NCI-H345 treated with DMSO at 0.1 percent for 48 hours (cell line): ENCODE measurements around the gene FGF14.

ENCODE experiments used
- DNase-seq: peaks from one replicate; lab custom pipeline; 2025; ENCODE audit not compliant: unreplicated experiment; lab: John Stamatoyannopoulos, UW

FGF14 gene

DNA sequence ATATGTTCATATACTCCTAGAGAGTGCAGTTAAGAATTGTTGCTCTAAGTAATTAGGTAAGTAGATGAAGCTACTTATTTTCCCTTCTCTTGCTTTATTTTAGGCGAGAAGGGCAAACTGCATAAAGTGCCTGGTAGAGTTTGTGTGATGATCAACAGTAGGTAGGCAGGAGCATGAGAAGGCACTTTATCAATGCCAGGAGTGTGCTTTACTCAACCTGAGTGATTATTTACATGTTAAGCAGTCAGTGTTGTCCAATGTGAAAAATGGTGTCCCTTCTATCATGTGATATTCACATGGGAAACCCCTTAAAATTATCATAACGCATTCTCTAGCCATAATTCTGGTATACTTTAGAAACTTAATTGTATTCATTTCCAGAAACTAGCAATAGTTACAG lies 655.3 kb downstream of the FGF14 start:
- no peak for DNase-seq

DNA sequence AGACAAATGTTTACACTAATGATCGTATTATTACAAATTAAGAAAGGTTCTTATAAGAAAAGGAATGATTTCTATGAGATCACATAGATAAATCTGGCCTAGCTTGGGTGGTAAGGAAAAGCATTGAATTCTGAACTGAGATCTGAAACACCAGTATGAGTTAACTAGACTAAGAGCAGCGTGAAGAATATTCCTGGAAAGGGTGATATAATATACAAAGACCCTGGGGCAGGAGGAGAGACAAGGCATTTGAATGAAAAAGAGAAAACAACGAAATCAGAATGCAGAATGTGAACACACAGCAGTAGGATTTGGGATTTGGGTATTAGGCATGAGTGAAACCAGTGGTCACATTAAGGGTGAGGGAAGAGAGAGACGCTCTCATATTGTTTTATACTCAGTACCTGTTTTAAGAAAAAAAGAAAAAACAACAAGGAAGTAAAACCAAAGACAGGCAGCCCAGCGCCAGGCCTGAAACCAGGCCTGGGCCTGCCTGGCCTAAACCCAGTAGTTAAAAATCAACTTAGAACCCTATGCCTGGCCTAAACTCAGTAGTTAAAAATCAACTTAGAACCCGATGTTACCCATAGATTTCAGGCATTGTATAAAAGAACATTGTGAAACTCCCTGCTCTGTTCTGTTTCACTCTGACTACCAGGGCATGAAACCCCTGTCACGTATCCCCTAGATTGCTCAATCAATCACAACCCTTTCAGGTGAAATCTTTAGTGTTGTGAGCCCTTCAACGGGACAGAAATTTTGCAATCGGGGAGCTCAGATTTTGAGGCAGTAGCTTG lies 662.3 kb downstream of the FGF14 start:
- no peak for DNase-seq

DNA sequence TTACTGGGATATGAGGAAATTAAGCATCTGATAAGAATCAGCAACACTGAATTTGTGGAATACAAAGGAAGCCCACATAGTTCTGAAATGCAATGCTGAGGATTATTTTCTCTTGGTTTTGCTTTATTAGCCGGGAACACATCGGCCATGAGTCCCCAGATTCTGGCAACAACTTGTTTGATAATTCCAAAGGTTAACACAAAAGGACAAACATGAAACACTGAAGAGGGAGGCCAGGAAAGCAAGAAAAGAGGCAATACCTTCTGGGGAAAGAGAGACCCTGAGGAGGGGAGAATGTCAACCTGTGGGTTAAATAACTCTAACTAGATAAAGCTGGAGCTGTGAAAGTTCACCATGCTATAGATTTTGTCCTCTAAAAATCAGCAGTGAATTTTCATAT lies 663.5 kb downstream of the FGF14 start:
- no peak for DNase-seq

DNA sequence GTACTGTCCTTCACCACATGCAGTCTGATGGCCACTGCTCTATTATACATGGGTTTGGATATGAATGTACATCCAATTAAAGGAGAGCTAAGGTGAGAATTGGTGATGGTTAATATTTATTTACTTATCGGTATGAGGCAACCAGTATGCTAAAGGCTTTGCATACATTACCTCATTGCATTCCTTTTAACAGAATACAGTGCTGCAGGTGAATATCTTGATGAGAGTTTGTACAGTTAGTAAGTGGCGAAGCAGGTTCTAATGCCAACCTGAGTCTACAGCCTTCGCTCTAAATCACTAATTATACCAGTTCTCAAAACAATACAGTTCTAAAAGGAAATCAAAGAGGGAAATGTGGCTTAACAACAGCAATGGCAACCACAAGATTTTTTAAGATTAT lies 665.3 kb downstream of the FGF14 start:
- DNase-seq: no peak

DNA sequence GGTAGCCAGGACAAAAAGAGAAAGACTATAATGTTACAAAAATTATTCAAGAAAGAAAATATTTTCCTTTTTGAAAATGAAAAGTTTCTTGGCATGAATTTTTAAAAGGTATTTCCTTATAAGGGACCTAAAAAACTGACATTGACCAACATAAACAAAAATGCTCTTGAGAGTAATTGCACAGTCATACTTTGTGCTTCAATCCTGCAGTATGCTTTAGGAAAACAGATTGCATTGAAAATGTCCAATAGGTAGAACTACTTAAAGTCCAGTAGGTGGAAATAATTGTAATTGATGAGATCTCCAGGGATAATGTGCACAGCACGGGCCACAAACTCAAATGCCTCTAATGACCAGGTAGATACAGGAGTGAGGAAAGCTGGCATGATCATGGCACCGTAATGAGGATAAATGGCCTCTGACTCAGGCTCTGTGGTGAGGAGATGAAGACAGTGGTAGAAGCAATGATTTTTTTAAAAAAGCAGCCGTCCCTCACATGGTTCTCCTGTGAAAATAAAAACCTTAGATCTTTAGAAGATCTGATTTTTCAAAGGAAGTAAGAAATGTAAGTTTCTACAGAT lies 671.3 kb downstream of the FGF14 start:
- DNase-seq: no peak

DNA sequence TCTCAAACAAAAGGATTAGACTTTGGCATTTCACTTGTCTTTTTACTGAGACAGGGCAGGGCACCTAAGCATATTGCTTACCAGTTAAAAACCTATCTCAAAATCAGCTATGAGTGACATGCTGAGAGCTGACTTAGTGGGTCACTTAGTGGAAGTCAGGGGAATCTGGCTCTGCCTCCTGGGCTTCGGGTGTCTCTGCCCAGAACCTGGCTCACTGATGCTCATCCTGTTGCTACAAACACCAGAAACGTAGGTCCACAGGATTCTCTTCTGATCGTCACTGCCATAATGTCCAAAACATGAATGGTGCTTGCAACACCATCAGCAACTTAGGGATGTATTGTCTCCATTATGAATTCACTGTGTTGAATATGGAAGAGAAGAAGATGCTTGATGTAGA lies 673.2 kb downstream of the FGF14 start:
- no peak for DNase-seq

DNA sequence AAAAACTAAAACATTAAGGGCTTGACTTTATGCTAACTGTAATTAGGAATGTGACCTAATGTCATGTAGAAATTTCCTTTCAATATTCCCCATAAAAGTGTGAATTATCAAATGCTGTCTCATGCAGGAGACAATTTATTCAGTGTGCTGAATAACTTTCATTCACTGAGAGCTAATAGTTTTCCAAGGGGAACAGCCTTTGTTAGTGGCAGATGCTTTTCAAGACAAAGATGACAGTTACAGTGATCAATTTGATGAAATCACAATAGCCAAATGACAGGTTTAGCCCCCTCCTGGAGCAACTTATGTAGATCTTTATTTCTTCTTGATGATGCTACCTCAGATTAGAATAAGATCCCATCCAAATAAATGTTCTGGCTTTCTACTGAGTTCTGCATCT lies 673.8 kb downstream of the FGF14 start:
- no peak for DNase-seq

DNA sequence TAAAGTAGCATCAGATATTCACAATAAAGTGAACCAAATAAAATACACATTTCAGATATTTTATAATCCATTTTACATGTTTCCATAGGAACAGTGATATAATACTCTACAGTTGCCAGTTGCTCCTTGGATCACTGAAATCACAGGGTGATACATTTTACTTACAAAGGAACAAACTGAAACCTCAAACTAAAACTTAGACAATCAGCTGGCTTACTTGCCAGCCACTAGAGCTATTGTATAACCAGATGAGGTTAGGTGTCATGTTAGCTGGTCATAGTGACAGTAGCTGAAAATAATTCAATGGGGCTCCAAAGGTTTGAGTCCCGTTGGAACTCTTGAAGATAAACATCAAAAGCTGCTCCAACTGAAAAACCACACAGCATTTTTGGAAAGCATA lies 674.7 kb downstream of the FGF14 start:
- no peak for DNase-seq

DNA sequence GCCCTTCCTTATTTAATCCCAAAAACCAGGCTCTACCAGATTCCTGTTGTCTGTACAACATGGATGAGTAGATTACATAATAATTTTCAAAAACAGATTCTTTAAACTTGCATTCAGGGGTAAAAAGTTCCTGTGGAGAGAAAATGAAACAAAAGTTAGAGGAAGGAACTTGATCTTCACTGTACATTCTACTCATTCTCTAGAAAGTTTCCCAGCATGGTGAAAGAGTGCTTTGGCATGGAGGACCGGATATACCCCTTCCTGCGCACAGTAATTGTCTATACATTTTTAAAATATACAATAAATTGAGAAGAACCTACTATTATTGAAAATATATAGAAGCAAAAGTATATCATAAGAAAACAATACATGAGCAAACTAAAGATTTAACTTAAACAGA lies 675.2 kb downstream of the FGF14 start:
- DNase-seq: no peak

DNA sequence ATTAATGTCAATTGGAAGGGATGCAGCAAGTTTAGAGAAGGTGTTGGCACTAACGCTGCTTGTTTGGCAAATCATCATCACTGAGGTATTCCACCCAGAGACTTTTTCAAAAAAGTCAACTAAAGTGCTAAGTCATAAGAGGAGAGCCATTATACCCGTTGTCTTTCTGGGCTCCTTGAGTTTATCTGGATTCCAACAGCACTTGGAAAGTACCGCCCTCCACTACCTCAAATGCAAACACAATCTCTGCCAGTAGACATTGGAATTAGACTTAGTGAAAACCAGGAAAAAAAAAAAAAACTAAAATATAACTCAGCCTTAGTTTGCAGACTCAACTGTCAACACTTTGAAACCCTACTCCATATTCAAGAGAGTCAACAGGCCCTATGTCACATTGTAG lies 683.4 kb downstream of the FGF14 start:
- no peak for DNase-seq

DNA sequence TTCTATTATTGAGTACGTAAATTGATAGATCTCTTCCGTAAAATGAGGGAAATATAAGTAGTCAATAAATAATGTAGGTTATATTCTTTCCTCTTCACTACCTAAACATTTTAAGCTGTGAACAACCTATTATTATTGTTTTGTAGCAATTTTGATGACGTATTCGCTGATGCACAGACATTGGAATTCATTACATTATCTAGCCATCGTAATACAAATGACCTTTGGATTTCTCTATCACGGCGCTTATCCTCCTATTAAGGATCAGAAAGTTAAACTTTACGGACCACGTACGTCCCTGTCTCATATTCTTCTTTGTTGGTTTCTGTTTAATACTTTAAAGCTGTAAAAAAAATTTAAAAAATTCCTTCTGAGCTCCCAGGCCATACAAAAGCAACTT lies 684.5 kb downstream of the FGF14 start:
- no peak for DNase-seq

DNA sequence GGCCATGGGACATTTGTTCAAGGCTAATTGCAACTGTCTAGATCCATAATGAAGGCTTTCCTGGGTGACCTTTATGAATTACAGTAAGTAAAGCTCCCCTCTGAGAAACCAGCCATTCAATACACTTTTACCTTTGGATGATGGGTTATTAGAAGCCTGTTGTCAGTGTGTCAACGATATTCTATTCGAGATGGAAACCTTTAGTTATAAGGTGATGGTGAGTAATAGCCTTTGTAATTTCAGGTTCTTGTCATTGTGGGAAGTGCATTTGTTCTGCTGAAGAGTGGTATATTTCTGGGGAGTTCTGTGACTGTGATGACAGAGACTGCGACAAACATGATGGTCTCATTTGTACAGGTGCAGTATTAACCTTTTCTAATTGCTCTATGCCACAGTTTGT lies 687.7 kb downstream of the FGF14 start:
- no peak for DNase-seq

DNA sequence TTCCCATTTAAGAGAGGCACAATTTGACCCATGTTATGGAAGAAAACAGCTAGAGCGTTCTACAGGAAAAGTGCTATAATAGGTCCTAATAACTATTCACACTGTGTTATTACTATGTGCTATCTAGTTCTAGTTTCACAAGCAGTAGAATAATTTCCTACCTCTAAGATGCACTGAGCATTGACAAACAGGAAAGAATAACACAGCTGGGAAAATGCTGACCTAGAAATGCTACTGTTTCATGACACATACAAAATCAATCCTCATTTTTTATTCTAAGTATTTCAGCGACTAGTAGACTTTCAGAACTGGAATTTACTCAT lies 689.9 kb downstream of the FGF14 start:
- no peak for DNase-seq

DNA sequence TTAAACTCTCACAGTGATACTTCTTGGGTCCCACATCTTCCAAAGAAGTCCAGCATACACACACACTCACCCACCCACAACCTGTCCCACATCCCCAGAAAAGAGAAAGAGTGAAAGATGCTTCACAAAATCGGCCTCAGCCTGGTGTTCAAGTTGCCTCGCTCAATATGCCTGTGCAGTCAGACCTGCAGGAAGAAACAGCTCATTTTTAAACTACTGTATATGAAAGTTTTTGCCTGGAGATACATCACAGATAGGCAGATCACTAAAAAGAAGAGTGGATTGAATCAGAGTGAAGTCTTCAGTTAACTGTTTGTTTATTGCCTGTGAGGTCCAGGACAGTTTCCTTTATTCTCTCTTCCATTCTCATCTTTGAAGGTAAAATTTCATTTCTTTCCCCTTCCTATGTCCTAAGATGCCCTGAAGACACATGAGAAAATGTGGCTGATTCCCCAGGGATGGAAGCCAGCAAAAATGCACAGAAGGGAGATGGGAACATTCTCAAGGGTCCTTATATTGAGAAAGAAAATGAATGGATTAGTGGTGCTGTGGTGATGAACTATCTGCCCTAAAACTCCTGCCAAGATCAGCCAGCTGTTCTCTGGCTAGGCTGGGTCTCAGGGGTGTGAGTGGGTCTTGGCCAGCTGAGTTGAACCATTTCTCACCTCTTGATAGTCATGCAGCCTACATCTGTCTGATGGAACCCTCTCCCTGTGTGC lies 690.4 kb downstream of the FGF14 start:
- DNase-seq: no peak

DNA sequence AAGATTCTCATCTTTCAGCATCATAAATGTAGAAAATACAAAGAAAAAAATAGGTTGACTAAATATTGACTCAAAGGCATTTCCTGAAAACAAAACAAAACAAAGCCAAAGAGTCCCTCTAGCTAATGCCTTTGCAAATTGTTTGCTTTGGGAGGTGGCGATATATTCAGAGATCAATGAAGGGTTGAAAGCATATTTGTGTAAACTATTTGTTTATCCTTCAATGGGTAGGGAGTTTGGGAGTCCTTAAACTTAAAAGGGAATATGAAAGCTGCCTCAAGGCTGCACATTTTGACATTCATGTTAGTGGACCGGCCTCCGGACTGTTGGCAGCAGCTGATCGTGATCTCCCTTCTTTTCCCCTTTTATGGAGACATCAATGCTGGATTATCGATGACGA lies 691.9 kb downstream of the FGF14 start:
- no peak for DNase-seq

DNA sequence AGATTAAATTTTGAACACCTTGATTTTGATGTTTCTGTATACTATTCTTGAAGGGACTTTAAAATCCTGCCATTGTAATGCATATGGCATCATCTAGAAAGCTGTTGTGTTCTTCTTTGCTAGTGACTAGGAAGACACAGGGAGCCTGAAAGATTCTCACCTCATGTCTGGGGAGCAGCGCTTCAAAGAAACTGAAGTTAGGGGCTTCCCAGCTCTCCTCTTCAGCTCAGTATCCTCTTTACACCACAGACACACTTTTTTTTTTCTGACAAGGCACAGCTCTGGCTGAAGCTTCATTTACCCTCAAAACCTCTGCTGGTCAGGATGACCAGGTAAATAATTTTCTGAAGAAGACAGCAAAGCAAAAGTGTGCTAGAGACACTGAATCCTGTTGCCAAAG lies 693.7 kb downstream of the FGF14 start:
- no peak for DNase-seq

DNA sequence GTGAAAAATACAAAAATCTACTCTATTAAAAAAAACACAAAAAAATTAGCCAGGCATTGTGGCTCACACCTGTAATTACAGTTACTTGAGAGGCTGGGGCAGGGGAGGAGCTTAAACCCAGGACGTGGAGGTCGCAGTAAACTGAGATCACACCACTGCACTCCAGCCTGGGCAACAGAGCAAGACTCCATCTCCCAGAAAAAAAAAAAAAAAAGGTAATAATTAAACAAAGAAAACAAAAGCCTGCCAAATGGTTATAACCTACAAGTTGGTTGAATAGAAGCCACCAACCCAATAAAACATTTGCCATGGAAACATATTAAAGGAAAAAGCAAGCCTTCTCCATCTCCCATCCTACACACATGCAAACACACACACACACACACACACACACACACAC lies 694.2 kb downstream of the FGF14 start:
- no peak for DNase-seq

DNA sequence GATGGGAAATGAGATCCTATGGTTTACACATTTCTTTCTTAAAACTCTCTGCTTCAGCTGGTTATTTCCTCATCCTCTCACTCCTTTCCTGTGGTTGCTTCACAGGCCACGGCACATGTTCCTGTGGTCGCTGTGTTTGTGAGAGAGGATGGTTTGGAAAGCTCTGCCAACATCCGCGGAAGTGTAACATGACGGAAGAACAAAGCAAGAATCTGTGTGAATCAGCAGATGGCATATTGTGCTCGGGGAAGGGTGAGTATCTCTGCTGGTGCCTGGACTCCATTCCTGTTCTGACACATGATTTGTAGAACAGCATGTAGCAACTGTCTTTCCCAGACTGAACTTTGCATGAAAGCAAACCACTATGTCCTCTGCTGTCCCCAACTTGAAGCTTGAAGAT lies 695.2 kb downstream of the FGF14 start:
- DNase-seq: no peak

DNA sequence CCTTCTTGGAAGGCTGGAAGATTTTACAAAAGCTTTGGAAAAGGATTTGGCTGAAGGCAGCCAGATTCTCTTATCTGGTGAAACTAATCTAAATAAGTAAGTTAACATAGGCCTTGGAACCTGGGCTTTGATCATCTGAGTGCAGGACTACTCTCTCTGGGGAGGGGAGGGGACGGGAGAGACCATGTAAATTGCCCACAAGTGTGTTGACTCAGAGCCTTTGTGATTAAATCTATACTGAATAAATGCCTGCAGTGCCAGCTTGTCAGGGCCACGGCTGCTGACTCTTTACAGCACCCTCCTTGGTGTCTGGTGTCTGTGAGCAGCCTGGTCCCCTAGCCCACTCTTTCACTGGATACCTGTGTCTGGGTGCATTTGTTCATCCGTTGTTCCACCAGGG lies 698.0 kb downstream of the FGF14 start:
- no peak for DNase-seq

DNA sequence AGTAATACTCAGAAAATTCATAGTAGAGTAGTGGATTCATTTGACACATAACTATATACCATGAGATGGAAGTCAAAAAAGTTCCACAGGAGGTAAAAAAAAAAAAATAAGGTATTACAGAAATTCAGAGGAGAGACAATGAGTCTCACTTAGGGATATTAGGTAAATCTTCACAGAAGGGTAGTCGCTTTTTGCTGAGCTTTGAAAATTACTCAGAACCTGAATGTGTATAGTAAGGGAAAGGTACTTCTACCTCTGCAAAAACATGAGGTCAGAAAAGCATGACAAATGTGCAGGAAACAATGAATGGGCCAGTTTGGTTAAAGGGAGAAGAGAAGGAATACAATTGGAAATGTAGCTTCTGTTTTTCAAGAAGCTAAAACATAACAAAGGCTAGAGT lies 698.8 kb downstream of the FGF14 start:
- DNase-seq: no peak

DNA sequence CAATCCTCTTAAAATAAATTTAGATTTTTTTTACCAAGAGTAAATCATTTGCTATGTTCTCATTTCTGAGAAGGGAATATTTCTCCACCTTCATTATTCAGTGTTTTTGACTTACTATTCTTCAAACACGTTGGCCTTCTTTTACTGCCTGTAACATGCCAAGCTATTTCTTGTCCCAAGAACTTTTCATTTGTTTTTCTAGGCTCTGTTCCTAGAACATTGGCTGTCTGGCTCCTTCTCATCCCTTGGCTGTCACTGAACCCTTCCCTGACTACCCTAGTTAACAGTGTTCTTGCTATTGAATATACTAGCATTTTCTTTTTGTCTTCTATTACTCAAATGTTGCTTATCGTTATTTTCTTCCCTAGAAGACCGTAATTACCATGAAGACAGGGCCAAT lies 701.2 kb downstream of the FGF14 start:
- DNase-seq: no peak

DNA sequence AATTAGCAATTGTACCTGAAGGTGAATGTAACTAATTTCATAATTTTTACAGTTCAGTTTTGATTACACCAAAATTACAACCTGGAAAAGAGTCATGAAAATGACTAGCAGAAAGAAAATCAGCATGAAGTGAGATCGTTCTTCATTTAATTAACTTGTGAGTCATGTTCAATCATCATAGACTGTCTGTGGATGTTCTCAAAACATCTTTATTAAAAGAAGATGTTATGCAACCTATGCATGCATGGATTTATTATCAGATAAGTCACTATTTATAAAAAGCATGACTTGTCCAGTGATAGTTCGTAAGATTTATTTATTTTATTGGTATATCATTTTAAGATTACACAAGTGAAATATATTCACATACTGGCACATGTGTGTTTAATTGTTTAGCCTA lies 703.4 kb downstream of the FGF14 start:
- no peak for DNase-seq

DNA sequence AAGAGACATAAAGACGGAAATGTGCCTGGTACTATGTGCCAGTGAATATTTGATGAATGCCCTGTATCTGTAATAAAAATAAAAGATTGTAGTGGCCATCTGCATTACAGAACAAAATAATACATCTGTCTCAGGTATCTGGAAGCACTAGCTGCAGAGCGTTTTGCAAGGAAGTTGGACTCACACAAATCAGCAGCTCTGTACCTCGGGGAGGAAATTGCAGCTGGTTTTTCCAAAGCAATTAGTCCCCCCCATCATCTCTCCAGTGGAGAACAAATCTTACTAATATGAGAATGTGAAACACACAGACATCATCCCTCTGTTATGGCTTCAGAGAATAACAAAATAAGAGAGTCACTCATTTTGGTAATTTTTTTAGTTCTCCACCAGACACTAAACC lies 704.1 kb downstream of the FGF14 start:
- no peak for DNase-seq
